ENCODE results near the gene KAT6B.

Gene KAT6B

DNA sequence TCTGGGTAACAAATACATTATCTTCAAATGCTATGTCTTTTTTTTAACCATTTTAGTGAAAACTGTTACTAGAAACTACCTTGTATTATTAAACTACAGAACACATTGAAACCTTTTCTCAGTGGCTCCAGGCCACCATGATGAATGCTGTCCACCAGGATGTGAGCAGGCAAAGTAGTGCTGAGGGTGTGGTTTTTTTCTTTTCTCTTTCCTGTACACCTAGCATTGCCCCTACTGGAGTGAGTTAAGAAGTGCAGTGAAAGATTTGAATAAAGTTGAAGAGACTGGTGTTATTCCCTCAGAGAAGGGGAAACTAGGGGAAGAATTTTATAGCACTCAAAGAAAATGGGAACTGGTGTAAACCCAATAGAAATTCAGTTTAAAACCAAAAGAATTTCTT lies 165.0 kb downstream of the KAT6B start:
- peak; percentile 59 for DNase-seq

DNA sequence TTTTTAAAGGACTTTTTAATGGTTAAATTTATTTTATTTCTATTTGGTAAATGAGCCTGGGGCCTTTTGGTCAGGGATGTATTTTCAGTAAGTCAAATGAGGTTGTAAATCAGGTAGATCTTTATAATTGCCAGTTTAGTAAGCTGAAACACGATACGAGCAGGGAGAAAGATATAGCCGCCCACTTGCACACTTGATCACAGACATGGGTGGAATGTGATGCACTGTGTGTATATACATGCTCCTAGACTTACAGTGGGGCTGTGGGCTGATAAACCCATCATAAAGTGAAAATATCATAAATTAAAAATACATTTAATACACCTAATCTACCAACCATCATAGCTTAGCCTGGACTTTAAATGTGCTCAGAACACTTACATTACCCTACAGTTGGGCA lies 165.7 kb downstream of the KAT6B start:
- no peak for DNase-seq

DNA sequence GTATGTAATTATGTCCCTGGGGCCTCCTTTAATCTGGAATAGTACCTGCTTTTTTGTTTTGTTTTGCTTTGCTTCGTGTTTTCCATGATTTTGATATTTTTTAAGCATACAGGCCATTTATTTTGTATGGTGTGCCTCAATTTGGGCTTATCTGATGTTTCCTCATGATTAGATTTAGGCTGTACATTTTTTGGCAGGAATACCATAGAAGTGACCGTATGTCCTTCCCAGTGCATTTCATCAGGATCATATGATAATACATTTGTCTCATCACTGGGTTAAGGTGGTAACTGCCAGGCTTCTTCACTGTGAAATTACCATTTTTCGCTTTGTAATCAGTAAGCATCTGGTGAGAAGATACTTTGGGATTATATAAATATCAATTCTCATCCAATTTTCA lies 167.2 kb downstream of the KAT6B start:
- no peak for DNase-seq

DNA sequence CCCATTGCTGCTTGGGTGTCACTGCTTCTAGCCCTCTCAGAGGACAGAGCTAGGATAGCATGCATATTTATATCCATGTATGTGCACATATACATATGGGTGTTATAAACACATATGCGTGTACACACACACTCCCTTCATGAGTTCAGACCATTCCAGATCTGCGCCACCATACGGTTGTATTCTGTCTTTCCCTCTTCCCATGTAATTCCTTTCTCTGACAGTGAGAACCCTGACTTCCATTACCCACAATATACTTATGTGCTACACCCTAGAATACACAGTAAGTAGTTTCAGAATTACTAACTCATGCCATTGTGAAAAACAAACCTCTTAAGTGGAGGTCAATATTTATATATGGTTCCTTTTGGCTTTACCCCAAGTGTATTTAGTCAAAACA lies 168.5 kb downstream of the KAT6B start:
- DNase-seq = no peak

DNA sequence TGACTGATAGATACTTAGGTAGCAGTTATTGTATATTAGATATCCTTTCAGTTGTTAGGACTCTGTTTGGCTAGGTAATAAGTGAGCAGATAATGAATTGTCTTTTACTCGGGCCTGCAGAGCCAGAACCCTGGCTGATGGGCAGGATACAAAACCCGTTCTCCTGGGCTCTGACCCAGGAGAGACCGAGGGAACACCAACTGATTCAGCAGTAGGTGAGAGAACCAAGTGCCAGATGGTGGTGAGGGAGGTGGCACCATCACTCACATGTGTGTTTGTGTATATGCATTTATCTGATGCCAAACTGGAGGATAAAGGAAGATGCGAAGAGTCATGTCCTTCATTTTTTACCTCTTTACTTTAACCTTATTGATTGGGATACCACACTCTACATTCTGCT lies 169.4 kb downstream of the KAT6B start:
- no peak for DNase-seq

DNA sequence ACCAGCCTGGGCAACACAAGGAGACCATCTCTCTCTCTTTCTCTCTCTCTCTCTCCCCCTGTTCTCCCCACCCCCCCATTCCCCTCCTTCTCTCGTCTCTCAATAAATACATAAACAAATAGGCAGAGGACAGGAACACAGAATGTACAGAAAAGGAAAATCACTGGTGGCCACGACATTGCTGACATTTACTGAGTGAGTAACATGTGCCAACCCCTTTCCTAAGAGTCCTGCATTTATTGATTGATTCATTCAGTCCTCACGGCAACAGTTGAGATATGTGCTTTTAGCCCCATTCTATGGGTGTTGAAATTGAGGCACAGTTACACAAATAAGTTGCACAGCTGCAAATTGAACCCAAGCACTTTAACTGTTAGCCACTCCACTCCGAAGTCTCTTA lies 170.8 kb downstream of the KAT6B start:
- DNase-seq = no peak

DNA sequence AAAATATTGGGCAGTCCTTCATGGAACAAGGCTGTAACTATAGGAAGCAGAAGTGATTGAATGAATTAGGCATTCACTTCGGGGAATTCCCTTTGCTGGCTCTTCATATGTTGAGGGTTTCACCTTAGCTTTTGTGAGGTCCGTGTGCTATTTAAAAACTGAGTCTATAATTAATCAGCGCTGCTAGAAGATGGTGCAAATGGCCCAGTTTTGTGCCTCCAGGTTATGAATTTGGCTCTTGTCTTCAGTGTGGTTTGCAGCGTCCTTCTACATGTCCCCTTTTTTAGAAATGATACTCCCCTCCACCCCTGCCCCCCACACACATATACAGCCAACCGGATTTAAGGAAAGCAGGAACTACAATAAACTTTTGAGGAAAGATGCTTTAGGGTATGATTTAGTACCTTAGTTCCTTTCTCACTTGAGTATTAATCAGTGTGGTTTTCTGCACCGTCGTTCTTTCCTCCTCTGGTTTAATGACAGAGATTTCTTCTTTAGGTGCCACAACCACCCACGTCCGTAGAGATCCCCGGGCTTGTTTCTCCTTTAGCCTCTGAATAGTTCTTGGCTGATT lies 174.4 kb downstream of the KAT6B start:
- DNase-seq = no peak

DNA sequence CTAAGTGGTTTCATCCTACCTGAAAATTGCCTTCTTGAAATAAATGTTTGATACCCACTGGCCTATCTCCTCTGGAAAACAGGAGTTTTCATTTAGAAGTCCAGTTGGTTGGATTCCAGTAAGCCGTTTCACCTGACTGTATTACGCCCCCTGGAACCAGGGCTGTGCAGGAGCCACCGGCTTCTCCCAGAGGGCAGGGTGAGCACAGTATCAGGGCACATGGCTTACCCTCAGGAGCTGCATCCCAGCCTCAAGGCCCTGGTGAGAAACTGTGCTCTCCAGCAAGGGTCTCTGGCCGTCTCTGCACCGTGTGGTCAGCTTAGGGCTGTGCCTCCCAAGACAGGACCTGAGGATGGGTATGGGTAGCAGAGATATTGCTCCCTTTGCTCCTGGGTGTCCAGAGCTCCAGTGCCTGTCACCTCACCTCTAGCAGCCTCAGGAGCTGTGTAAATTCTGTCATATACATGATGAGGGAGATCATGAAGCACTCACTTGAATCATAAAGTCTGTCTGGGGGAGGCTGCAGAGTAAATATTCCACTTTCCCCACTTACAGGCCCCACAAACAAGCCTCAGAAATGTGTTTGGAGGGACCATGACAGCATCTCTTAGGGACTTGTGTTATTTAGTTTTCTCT lies 175.4 kb downstream of the KAT6B start:
- DNase-seq = no peak

DNA sequence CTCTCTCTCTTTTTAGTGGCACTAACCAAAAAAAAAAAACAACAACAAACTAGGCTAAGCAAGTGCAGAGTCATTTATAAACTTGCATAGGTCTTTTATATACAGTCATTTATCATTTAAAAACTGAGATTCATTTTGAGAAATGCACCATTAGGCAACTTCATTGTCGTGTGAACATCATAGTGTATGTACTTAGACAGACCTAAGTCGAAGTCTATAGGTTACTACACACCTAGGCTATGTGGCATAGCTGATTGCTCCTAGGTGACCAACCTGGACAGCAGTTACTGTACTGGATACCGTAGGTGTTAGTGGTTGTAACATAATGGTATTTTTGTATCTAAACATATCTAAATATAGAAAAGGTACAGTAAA lies 175.9 kb downstream of the KAT6B start:
- no peak for DNase-seq

DNA sequence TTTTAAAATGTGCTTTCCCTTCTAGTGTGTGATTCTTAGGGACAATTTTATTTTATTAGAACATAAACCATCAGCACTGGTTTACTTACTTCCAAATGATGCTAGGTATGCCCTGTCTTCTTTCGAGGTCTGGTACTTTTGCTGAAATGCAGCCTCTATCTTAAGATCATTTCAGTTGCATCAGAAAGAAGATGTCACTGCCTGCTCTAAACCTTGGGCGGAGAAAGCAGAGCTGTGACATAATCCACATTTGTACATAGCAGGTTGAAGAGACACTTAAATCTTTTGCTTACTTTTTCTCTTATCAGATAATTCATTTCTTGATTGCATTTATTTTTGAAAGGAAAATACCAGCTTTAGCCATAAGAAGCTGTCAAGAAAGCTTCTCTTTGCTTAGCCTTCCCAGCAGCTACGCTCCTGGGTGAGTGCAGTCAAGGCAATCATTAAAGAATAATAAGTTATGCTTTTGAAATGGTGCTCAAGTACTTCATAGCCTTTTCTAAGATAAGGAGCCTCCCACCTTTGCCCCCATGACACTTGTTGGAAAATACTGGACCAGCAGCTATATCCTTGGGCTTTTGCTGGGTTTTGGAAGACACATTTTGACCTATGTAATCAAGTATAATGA lies 176.7 kb downstream of the KAT6B start:
- no peak for DNase-seq

DNA sequence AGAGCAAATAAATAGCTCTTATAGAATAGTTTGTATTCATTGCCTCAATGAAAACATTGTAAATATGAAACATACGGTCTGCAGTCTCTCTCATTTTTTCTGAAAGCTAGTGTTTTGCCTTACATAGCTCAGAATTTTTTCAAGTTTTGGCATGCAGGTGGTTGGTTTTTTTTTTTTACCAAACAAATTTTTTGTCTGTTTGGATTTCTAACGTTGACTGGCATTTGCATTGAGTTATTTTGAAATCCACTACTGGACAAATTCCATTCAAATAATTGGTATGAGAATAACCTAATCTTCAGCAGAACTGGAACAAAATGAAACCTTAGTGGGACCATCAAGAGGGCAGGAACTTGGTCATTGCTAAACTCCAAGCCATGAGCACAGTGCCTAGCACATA lies 177.5 kb downstream of the KAT6B start:
- no peak for DNase-seq

DNA sequence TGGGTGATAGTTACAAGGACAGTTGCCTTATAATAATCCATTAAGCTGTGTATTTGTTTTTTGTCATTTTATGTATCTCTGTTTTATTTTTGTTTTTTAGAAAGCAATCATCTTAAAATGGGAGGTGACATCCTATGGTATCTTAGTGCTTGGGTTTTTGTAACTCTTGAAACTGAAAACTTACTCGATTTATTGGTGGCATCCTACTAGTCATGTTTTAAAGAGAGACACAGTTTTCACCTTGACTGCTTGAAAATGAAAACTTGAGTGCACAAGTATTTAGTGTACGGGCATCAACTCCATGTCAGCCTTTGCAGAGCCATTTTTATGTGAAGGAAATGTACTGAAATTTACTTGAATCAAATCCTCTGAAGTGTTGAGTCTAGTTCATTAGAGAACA lies 181.2 kb downstream of the KAT6B start:
- no peak for DNase-seq

DNA sequence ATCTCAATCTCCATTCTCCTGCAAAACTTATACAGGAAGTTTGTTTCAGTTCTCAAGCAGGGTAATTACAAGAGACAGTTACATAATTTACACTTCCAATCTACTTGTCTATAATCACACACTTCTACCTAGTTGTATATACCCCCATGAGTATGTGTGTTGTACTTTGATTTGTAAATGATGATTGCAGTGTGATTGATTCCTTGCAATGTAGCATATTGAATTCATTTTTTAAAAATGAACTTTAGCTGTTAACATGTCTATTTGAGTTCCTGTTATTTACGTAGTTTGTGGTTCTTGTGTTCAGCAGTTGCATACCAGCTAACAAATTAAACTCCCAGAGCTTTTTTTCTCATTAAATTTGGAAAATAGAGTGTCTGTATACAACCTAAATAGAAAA lies 182.6 kb downstream of the KAT6B start:
- DNase-seq = no peak

DNA sequence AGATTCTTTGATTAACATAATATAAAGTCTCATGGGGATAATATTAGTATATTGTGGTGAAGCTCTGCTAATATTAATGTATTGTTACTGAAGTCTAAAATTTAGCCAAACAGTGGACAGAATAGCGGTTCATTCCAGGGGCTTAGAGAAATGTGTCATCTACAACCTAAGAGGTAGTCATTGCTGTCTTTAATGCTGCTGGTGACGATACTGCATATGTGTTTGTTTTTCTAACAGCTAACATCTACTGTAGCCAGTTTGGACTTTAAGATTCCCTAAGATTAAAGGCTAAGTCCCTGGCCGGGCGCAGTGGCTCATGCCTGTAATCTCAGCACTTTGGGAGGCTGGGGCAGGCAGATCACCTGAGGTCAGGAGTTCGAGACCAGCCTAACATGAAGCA lies 183.0 kb downstream of the KAT6B start:
- DNase-seq = peak; percentile 6

DNA sequence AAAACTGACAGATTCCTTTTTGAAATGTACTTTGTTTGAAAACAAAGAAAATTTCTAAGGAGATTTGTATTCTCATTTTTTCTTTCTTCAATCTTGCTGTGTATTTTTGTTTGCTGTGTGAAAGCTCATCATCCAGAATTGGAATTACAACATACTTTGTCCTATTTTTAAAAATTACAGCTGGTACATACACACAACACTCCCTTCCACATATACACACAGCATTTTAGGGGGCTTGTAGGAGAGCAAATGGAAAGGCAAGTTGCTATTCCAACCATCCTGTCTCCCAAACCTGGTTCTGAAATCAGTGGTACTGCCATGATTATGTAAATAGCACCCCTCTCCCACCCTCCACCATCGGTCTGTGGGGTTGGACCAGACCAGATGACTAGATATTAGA lies 184.0 kb downstream of the KAT6B start:
- no peak for DNase-seq

DNA sequence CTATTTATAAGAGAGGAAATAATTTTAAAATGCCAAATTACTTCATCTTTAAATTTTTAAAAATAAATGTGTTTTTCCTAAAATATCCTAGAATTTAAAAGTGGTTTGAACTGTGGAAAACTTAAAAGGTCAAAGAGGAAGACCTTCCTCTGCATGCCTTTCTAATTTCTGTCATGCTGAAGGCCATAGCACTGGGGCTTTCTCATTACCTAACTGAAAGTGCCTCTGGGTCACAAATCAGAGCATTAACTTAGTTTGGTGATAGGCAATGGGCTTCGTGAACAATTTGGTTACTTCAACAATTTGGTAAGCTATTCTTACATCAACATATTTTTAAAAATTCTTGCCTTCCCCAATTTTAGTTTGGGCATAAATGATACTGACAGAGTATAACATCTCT lies 184.8 kb downstream of the KAT6B start:
- DNase-seq = no peak

DNA sequence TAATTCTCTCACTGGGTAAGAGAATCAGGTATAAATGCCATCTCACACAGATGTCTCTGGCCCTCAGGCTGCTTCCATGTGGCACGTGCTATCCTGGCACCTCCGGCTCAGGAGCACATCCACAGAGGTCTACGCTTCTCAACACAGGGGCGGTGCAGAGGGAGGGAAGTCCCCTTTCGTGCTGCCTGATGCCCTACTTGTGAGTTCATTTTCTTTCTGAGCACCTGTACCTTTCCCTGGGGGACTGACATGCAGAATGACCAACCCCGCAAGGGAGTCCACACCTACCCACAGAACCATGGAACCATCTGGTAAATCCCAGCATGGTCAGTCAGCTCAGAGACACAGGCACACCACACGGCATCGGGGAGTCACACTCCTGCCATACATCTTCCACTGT lies 186.1 kb downstream of the KAT6B start:
- DNase-seq = no peak

DNA sequence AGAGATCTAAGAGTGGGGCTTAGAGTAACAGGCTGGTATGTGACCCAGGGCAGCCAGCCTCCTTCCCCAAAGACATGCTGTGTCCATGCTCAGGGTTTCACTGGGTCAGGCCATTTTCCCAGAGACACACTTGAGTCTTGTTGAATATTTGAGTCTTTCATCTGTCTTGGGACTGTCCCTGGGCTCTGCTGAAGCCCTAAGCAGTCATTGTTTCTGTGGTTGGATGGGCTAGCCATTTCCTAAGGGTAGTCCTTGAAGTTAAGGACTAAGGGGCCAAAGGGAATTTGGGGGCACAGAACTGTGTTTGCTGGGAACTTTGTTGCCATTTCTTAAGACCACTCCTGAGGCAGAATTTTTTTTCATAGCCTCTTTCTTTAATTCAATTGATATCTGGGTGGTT lies 186.6 kb downstream of the KAT6B start:
- no peak for DNase-seq

DNA sequence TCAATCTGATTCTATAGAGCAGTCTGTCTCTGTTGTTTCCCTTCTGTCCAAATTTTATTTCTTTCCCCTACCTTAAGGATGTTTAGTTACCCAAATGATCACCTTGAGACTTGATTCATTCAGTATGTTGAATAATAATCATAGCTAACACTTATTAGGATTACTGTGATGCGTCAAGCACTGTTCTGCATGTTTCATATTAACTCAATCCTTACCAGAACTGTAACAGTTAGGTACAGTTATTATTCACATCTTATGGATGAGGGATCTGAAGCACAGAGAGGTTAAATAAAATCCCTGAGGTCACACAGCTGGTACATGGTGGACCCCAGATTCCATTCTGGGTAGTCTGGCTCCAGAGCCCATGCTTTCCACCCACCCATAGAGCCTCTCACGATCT lies 187.1 kb downstream of the KAT6B start:
- no peak for DNase-seq

DNA sequence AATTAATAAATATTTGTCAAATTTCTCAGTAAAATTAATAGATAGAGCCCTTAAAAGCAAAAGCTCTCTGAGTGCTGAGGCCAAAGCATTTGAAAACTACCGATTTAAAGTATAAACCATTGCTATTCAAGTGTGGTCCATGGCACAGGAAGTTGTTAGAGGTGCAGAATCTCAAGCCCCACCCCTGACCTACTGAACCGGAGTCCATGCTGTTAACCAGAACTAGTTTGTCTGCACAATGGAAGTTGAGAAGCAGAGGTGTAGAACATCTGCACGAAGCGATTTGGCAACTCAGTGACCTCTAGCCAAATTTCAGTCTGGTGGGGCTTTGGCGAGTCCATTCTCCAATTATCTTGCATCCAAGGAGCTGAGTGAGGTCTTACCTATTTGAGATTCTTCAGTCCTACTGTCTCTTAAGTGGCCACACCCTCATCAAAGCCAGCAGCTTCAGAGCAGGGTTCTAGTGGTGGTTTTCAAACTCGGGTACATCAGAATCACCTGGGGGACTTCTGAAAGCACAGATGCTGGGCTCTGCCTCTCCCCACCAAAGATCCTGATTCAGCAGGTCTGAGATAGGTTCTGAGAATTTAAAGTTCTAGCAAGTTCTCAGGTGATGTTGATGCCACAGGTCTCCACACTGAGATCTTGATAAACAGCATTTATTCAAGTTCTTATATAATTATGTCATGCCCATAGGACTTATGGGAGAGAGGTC lies 188.3 kb downstream of the KAT6B start:
- no peak for DNase-seq

DNA sequence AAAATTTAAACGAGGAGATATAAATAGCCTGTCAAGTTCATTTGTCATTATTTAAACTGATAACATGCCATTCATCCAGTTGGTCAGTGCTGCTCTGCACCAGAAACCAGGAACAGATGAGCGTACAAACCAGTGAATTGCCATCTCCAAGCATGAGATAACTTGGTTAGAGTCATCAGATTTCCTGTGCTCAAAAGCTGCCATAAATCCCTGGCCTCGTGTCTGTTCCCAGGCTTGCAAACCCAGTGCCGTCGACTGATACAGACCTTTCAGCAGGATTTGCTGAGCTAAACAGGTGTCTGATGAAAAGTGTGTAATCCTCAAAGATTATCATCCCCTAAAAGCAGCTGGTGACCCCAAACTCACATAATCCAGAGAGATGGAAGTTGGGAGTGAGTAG lies 189.0 kb downstream of the KAT6B start:
- peak; percentile 83 for DNase-seq

DNA sequence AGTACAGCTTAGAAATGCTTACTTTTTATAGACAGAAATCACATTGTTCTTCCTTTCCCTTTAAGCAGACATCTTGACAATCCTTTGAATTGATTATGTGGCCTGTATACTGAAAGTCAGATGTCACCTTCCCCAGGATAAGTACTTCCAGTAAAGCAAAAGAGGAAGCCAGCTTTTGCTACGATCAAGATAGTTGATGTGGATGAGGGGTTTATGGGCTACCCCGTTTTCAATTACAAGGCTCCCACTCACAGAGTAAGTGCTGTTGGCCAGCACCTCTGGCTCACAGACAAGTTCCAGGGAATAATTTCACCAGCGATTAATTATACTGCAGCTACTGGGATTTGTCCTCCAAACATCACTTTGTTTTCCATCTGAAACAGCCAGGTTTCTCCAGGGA lies 189.9 kb downstream of the KAT6B start:
- no peak for DNase-seq

DNA sequence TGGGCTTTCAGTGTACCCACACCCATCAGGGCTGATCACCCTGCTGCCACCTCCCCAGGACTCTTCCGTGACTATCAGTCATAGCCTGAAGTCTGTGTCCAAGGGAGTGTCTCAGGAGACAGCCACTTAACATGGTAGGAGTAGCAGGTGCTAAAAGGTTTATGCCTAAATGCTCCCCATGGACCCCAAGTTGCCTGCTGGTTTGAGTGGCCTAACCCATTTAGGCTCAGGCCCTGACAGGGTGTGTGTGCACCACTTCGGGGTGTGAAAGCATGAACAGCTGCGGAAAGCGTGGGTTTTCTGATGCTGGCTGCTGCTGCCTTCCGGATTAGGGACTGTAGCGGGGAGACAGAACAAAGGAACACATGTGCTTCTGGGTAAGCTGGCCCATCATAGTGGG lies 191.9 kb downstream of the KAT6B start:
- DNase-seq = peak; percentile 66

DNA sequence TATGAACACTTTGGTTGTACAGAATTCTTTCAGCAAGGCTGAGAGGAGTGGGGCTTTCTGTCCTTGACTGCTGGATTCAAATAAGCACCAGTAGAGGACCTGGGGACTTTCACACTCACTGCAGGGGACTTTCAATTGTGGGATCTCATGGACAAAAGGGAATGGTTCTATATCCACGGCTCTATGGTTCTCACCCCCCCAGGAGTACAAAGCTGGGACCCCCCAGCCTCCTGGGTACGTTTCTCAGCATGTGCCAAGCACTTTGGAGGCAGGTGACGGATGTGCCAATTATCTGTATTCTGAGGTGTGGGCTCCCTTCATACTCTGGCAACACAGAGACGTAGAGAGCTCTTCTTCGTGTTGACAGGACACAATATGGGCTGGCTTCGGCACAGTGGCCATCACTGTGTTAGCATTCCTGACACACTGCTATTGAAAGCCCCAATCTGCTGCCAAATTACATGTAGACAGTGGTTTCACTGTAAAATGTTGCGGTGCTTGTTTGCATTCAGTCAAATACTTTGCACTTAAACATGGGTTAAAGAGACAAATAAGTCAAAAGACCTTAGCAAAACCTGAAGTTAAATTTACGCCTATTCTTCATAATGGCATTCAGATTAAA lies 192.4 kb downstream of the KAT6B start:
- no peak for DNase-seq
